Activated T-cell treated with anti-CD3 and anti-CD28 coated beads, Interleukin-2, amount 50 U/mL, for 4 hours (primary cell): ENCODE measurements around the gene ACTL6B. TPM values are rescaled to one million over a fixed set of nuclear protein-coding genes. Genes with fewer than 3 reads are reported as not detected.
"Not testable (repeated sequence)": the region's sequence is repeated elsewhere in the genome, so short reads cannot be mapped to it uniquely, and the experiment has no call there.

Experiments used
- ATAC-seq, 2 donors: fragments of 200-7000 bp; cut with Tn5 transposase; one replicate each; pipeline ENCODE4 v1.10.0; 2021
- DNase-seq: peaks from one replicate; pipeline ENCODE4 v3.0.0-alpha.2; 2020
- H3K27me3 Mint-ChIP-seq: one replicate; pipeline ENCODE4 v1.8.0; 2021; ENCODE audit warnings: low read depth, mixed read lengths
- H3K36me3 Mint-ChIP-seq: one replicate; pipeline ENCODE4 v1.8.0; 2022; ENCODE audit warnings: mixed read lengths; ENCODE audit not compliant: insufficient read depth
- H3K4me1 Mint-ChIP-seq: one replicate; pipeline ENCODE4 v1.8.0; 2021; ENCODE audit warnings: low read depth, mixed read lengths
- H3K4me3 Mint-ChIP-seq: one replicate; pipeline ENCODE4 v1.8.0; 2021; ENCODE audit warnings: mild to moderate bottlenecking, moderate library complexity, mixed read lengths
- H3K9me3 Mint-ChIP-seq: one replicate; pipeline ENCODE4 v1.8.0; 2021; ENCODE audit warnings: mixed read lengths
- total RNA-seq, 3 donors: library from RNA; stranded (reverse); gene quantifications; one replicate each; pipeline ENCODE4 v1.2.1, GENCODE V29; 2021

The ACTL6B gene
- not detected for total RNA-seq

DNA sequence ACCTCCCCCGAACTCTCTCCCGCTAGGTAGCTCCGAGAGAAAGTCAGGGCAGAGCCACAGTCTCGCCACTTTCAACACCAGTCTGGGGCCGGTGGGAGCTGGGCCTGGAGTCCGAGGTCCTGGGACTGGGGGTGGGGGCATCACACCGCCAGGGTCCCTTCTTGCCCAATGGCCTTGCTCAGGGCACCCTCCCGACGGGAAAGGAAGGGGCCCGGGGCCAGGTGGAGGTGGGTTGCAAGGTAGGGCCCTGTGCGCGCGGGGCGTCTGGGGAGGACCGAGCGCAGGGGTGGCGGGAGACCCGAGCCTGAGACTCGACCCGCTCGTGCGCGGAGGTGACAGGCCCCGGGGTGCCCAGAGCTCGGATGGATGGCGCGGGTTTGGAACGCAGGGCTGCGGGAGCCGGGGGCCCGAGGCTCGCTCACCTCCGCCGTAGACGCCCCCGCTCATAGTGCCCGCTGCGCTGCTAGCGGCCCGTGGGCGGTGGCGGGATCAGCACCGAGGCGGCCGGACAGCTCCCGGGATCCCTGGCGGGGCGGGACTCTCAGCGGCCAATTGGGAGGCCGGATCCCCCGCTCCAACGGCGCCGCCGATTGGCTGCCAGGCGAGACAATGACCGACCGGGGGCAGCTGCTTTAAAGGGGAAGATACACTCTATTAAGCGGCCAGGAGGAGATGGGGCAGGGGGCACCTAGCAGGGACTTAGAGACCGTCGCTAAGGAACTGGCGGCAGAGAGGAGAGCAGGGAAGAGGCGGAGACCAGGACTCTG is at the start of gene ACTL6B:
TSS of gene ACTL6B (minus strand) at position 541 of the 767 bp plus-strand sequence. CDS start at position 447, 94 bp downstream.
- no peaks in the 10 kb centered on the region for H3K9me3 Mint-ChIP-seq
- H3K4me3 Mint-ChIP-seq, result no peak within 1 kb of the TSS
- peaks cover 2% of the 10 kb centered on the region for H3K4me1 Mint-ChIP-seq
- H3K36me3 Mint-ChIP-seq, result no peaks in the 10 kb centered on the region
- ATAC-seq (peak; percentile 65 to 78), DNase-seq (no peak)
- peaks cover 49% of the 10 kb centered on the region for H3K27me3 Mint-ChIP-seq

DNA sequence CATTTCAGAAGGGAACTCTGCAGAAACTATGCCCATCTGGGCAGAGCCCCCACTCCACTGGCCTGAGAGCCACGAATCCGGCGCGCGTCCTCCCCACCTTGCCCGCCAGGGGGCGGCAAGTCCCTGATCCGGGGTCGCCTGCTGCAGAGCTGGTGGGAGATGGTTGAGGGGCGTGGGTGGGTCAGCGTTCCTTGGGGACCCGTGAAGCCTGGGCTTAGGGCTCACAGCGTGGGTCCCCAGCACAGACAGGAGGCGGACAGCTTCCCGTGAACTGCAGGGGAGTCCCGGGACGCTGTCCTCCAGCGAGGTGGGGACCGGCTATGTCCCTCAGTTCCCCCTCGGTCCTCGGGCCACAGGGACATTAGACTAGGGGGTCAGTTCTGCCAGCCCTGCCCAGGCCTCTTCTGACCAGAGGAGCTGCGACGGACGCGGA is 49.1 kb upstream of the ACTL6B start:
- Mint-ChIP-seq H3K27me3 (peaks cover 2% of the 10 kb centered on the region), H3K9me3 (no peaks in the 10 kb centered on the region), H3K4me1 (peaks cover 12% of the 10 kb centered on the region), H3K36me3 (peaks cover 4% of the 10 kb centered on the region), H3K4me3 (peak overlapping the region; percentile 96)
- ATAC-seq (peak; percentile 68 to 72), DNase-seq (peak; percentile 74)

DNA sequence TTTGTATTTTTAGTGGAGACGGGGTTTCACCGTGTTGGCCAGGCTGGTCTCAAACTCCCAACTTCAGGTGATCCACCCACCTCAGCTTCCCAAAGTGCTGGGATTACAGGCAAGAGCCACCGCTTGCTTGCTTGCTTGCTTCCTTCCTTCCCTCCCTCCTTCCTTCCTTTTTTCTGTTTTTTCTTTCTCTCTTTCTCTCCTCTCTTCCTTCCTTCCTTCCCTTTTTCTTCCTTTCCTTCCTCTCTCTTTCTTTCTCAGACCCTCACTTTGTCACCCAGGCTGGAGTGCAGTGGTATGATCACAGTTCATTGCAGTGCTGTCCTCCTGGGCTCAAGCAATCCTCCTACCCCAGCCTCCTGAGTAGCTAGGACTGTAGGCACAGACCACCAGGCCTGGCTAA is 44.8 kb upstream of the ACTL6B start:
- not testable (repeated sequence) for ATAC-seq, DNase-seq, H3K36me3 Mint-ChIP-seq, H3K27me3 Mint-ChIP-seq, H3K9me3 Mint-ChIP-seq, H3K4me3 Mint-ChIP-seq, H3K4me1 Mint-ChIP-seq

DNA sequence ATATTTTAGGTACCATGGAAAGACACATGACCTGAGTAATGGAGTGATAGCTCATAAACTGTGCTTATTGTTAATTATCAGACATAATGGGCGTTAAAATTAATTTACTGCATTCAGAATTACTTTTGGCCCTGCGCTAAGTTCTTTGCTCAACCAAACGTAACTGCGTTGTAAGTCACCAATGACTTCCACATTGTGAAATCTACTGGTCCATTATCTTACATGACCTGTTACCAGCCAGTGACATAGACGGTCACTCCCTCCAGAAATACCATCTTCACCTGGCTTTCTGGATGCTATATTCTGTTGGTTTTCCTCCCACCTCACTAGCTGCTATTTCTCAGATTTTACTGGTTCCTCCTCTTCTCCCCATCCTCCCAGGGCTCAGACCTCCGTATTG is 42.8 kb upstream of the ACTL6B start:
- ATAC-seq (no peak), DNase-seq (no peak)
- Mint-ChIP-seq H3K4me1 (peaks cover 13% of the 10 kb centered on the region), H3K27me3 (peaks cover 5% of the 10 kb centered on the region), H3K9me3 (no peaks in the 10 kb centered on the region), H3K36me3 (no peaks in the 10 kb centered on the region), H3K4me3 (no peak overlapping the region)

DNA sequence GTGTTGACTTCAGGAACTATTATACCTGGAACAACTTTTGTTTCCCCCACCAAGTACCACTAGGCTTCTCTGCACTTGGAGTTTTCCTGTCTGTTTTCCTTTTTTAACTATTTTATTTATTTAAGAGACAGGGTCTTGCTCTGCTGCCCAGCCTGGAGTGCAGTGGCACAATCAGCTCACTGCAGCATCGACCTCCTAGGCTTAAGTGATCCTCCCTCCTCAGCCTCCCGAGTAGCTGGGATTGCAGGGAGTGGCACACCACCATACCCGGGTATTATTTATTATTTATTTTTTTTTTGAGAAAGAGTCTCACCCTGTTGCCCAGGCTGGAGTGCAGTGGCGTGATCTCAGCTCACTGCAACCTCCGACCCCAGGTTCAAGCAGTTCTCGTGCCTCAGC is 39.9 kb upstream of the ACTL6B start:
- ATAC-seq (no peak), DNase-seq (no peak)
- Mint-ChIP-seq H3K4me3 (no peak overlapping the region), H3K9me3 (no peaks in the 10 kb centered on the region), H3K4me1 (peaks cover 32% of the 10 kb centered on the region), H3K27me3 (peaks cover 4% of the 10 kb centered on the region), H3K36me3 (no peaks in the 10 kb centered on the region)

DNA sequence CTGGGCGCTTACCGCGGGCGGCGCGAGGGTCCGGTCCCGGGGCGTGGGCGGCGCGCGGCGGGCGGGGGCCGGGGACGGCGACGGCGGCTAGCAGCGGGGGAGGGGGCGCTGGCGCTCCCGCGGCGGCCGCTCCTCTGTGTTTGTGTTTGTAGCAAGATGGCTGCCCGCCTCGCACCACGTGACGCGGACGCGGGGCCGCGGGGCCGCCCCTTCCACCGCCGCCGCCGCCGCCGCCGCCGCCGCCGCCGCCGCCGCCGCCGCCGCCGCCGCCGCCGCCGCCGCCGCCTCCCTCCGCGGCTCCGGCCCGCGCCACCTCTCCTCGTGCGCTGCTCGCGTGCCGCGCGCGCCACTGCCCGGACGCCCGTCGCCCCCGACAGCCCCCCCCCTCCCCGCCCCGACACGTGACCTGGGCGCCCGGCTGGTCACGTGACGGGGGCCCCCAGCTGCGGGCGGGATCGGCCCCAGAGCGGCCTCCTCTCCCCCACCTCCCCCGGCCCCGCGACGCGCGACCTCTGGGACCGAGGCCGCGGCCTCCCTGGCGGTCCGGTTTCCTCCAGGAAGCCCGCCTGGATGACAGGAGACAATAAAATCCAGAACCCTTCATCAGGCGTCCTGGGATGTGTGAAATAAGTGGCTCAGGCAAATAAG is 38.0 kb upstream of the ACTL6B start, which contains the start of gene GIGYF1:
TSS of gene GIGYF1 (minus strand) at position 153 of the 648 bp plus-strand sequence. CDS start 6,012 bp downstream, outside the sequence.
- H3K9me3 Mint-ChIP-seq, result no peaks in the 10 kb centered on the region
- H3K36me3 Mint-ChIP-seq, result no peaks in the 10 kb centered on the region
- DNase-seq (peak; percentile 62), ATAC-seq (peak; percentile 69 to 71)
- peak within 1 kb of the TSS; percentile 95 for H3K4me3 Mint-ChIP-seq
- H3K27me3 Mint-ChIP-seq, result no peaks in the 10 kb centered on the region
- peaks cover 35% of the 10 kb centered on the region for H3K4me1 Mint-ChIP-seq

DNA sequence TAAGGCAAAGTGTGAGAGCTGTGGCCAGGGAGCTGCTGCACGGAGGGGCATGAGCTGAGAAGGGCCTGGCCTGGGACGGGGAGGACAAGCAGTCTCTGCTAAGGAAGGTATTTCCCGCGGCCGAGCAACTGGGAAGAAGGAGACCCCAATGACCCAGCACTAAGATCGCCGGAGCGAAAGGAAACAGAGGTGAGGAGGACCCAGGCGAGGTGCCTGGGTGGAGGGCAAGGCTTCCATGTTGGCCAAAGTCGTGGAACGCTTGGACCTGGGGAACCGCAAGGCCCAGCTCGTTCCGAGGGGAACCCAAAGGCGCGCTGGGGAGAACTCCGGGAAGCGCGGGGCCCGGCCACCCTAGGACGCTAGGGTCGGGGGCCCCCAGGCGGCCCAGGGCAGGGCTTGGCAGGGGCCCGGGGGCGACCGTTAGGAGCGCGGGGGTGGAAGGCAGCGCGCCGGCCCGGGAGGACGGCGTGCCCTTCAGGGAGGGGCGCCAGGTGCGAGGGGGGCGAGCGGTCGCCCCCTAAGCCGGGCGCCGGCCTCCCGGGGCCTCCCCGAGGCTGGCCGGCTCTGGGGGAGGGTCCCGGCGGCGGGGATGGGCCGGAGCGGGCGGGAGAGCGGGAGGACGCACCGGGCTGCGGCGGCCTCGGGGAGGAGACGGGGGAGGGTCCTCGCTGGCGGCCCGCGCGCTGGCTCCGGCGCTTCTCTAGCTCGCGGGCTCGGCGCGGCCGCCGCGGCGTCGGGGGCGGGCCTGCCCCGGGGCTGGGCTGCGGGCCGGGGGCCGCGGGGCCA is 37.3 kb upstream of the ACTL6B start:
- H3K4me1 Mint-ChIP-seq, result peaks cover 40% of the 10 kb centered on the region
- peak overlapping the region; percentile 95 for H3K4me3 Mint-ChIP-seq
- peak; percentile 46 for ATAC-seq
- no peak for DNase-seq
- peaks cover 2% of the 10 kb centered on the region for H3K36me3 Mint-ChIP-seq
- H3K27me3 Mint-ChIP-seq, result no peaks in the 10 kb centered on the region
- no peaks in the 10 kb centered on the region for H3K9me3 Mint-ChIP-seq

DNA sequence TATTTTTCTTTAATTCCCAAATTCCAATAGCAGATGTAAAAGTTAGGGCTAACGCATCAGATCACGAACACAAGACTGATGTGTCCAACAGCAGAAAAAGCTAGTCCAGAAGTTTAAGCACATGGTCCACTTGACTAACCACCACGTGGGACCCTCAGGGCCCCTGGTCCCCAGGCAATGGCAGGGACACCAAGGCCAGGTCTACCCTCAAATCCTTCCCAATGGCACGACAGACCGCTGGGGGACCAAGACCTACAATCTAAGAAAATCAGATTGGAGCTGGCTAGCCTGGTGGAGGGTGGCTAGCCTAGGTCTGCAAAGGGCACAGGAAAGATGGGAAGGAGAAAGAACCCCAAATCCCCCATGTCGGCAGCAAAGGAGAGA is 36.3 kb upstream of the ACTL6B start:
- peak overlapping the region; percentile 95 for H3K4me3 Mint-ChIP-seq
- peaks cover 40% of the 10 kb centered on the region for H3K4me1 Mint-ChIP-seq
- ATAC-seq, result no peak
- no peaks in the 10 kb centered on the region for H3K27me3 Mint-ChIP-seq
- H3K9me3 Mint-ChIP-seq, result no peaks in the 10 kb centered on the region
- peaks cover 2% of the 10 kb centered on the region for H3K36me3 Mint-ChIP-seq
- DNase-seq, result no peak

DNA sequence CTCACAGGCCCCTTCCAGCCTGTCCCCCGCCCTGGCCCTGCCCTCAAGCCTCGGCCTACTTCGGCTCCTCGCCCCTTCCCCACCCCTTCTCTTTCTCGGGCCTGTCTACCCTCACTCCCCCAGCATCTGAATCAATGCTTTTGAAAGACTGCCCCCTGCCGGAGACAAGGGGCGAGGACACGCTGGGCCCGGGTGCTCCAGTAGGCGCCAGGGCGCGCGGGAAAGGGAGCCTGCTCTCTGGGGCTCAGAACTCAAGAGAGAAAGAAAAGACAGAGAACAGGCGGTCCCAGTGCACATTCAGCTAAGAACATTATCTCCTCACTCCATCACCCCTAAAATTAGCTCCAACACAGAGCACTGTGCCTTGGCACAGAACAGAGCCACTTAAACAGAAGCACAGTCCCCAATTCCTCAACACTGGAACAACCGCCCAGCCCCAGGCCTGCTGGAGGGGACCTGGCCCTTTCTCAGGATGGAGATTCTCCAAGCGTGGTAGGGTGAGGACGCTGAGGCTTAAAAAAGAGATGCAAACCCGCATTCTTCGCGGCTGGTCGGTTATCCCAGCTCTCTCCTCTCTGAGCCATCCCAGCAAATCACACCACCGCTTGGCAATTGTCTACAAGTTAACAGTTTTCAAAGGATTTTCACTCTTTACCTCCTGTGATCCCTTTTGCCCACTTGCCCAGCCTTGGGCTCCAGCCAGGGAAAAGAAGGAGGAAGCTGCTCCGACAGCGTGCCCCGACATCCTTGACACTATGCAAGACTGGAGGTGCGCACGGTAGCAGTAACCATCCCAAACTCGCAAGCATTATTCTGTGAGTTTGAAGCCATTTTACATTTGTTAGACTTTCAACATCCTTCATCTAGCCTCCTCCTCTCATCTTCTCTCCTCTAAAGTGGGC is 35.7 kb upstream of the ACTL6B start:
- peaks cover 2% of the 10 kb centered on the region for H3K36me3 Mint-ChIP-seq
- ATAC-seq (peak; percentile 73 to 77), DNase-seq (peak; percentile 81)
- H3K9me3 Mint-ChIP-seq, result no peaks in the 10 kb centered on the region
- peaks cover 40% of the 10 kb centered on the region for H3K4me1 Mint-ChIP-seq
- H3K4me3 Mint-ChIP-seq, result peak overlapping the region; percentile 95
- no peaks in the 10 kb centered on the region for H3K27me3 Mint-ChIP-seq

DNA sequence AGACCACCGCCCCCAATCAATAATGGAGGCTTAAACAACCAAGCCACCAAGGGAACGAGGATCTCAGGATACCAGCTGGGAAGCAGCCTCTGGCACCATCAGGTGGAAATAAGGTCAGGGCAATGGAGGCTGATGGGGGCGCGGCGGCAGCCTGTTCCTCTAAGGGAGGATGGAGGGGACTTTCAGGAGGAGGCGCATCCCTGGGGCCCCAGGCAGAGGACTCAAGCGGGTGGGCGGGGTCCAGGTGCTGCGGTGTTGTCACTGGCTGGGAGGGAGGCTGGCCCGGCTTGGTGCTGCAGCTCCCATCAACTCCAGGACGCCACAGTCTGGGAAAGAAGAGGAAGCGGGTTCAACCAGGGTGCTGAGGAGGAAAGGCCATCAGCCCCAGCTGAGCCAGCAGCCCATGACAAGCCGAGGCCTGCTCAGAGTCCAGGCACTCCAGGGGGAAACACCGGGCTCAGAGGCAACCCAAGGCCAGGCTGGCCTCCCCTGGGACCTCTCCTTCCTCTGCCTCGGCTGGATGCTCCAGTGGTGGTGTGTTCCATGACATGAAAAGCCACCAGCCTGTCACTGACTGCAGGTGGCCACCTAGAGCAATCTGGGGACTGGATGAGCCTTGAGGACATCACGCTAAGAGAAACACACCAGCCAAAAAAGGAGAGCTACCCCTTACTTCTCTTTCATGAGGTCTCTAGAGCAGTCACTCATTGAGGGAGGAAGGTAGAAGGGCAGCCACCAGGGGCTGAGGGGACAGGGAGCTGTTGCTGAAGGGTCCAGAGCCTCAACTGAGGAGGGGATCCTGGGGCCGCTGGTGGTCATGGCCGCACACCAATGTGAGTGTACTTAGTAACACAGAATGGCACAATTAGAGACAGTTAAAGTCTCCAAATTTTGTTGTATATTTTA is 33.2 kb upstream of the ACTL6B start:
- ATAC-seq, result no peak
- H3K27me3 Mint-ChIP-seq, result no peaks in the 10 kb centered on the region
- H3K36me3 Mint-ChIP-seq, result peaks cover 9% of the 10 kb centered on the region
- H3K9me3 Mint-ChIP-seq, result no peaks in the 10 kb centered on the region
- peaks cover 28% of the 10 kb centered on the region for H3K4me1 Mint-ChIP-seq
- H3K4me3 Mint-ChIP-seq, result no peak overlapping the region
- DNase-seq, result no peak

DNA sequence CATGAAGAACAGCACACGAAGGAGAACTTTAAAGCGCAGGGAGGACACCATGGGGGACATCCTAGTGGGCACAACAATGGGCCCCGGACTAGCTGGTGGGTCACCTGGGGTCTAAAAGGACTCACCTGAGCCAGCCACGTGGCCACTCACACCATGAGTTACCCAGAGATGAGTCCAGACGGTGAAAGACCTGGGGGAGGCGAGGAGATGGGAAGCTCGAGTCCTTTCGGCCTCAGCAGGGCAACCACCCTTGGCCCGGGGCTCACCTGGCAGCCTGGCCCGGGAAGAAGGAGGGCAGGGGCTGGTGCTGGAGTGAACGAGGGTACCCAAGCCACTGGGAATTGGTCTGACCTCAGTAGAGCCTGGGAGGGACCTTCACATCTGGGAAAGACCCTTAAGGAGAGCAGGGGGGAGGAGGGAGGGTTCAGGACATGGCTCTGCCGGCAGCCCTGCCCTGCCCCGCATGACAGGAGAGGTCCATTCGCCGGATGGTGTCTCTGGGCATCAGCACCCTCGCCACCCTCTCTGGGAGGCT is 32.1 kb upstream of the ACTL6B start:
- Mint-ChIP-seq H3K9me3 (no peaks in the 10 kb centered on the region), H3K4me3 (no peak overlapping the region), H3K36me3 (peaks cover 9% of the 10 kb centered on the region), H3K4me1 (peaks cover 28% of the 10 kb centered on the region), H3K27me3 (no peaks in the 10 kb centered on the region)
- ATAC-seq (no peak), DNase-seq (no peak)

DNA sequence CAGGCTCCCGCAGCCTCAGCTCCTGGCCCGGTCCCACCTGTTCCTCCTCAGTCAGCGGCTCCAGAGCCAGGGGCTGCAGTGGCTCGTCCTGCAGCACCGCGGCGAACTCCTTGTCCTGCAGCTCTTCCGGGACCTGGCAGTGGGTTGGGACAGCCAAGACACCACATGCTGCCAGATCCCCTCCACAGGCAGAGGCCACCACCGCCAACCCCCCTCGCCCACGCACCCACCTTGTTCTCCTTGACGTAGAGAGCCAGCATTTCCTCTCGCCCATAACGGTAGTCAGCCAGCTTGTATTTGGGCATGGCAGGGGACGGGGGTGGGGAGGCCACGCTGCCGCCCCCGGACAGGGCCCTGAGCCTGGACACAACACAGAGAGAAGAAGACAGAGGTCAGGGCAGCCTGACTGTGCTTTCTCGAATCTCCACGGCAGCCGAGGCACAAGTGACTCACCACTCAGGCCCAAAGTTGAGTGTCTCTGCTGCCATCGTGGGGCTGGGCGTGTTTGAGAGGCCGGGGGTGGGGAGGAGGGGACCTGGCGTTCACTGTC is 31.6 kb upstream of the ACTL6B start:
- DNase-seq, result no peak
- no peaks in the 10 kb centered on the region for H3K27me3 Mint-ChIP-seq

More for the DNA sequence above, 31.6 kb upstream of the ACTL6B start:
- H3K4me1 Mint-ChIP-seq, result peaks cover 25% of the 10 kb centered on the region
- no peak for ATAC-seq
- H3K9me3 Mint-ChIP-seq, result no peaks in the 10 kb centered on the region
- peaks cover 11% of the 10 kb centered on the region for H3K36me3 Mint-ChIP-seq
- no peak overlapping the region for H3K4me3 Mint-ChIP-seq
